ENCODE results near the gene IFI27L2.

- TF ChIP-seq CTCF (conservative IDR thresholded peaks at IDR 0.05; ENCODE audit: low read depth in 2 of 2) (no peak), REST (IDR thresholded peaks at IDR 0.05; ENCODE audit: unreplicated experiment) (no peak), CREB1 (CRISPR knock-in tag; IDR thresholded peaks at IDR 0.05; ENCODE audit: low read depth) (no peak), POLR2AphosphoS5 (IDR thresholded peaks at IDR 0.05; ENCODE audit: low read depth) (no peak), ETS1 (IDR thresholded peaks at IDR 0.05) (no peak), NANOG (IDR thresholded peaks at IDR 0.05; ENCODE audit: borderline replicate concordance) (no peak), ZNF114 (CRISPR knock-in tag; IDR thresholded peaks at IDR 0.05) (no peak), EZH2 (IDR thresholded peaks at IDR 0.05; ENCODE audit: low read depth, unreplicated experiment) (no peak), EZH2phosphoT487 (IDR thresholded peaks at IDR 0.05; ENCODE audit: unreplicated experiment) (no peak), STAT1 (IDR thresholded peaks at IDR 0.05; ENCODE audit: unreplicated experiment) (no peak), JUNB (IDR thresholded peaks at IDR 0.05; ENCODE audit: unreplicated experiment) (no peak), ZNF331 (CRISPR knock-in tag; IDR thresholded peaks at IDR 0.05; ENCODE audit: low read depth) (no peak), ZNF462 (CRISPR knock-in tag; IDR thresholded peaks at IDR 0.05) (no peak)
Observed at GRCh38 chr14:94124582-94125377, 4.6 kb downstream of the IFI27L2 start.
